ENCODE measurements around the gene ANKLE1.

DNA sequence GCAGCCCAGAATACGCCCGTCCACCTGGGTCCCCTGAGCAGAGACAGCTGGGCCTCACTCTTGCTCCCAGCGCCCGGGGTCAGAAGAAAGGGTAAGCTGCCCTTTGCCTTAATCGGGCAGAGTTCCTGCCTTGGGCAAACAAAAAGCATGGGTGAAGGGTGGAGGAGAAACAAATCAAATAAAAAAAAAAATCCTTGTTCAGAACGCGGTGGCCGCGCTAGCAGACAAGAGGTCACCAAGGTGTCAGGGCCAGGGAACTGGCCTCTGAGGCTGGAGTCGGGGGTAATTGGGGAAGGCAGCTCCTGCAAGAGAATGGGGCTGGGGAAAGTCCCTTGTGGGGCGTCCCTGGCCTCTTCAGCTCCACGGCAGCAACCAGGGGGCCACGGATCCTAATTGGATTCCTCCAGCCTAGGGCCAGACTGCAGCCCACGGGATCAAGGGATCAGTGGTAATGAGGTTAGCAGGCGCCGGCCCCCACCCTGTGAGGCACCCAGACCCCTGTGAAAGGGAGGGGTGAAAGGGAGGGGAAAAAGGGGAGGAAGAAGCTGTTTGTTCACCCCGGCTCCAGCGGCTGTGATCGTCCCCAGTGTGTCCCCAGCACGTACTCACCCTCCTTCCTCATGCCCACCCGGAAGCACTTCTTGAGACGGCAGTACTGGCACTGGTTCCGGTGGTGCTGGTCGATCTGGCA lies 41.5 kb upstream of the ANKLE1 start:
- TF ChIP-seq ZNF530 (tag by site-specific recombination; IDR thresholded peaks at IDR 0.05; ENCODE audit: low read depth), result no peak
- no peak for TF ChIP-seq ZNF138 (tag by site-specific recombination; IDR thresholded peaks at IDR 0.05; ENCODE audit: borderline replicate concordance)
- TF ChIP-seq ZNF274 (IDR thresholded peaks at IDR 0.05; ENCODE audit: low read length), result no peak
- no peak for TF ChIP-seq ZNF274 (tag by site-specific recombination; IDR thresholded peaks at IDR 0.05; ENCODE audit: borderline replicate concordance)
- TF ChIP-seq, protein P1, sequence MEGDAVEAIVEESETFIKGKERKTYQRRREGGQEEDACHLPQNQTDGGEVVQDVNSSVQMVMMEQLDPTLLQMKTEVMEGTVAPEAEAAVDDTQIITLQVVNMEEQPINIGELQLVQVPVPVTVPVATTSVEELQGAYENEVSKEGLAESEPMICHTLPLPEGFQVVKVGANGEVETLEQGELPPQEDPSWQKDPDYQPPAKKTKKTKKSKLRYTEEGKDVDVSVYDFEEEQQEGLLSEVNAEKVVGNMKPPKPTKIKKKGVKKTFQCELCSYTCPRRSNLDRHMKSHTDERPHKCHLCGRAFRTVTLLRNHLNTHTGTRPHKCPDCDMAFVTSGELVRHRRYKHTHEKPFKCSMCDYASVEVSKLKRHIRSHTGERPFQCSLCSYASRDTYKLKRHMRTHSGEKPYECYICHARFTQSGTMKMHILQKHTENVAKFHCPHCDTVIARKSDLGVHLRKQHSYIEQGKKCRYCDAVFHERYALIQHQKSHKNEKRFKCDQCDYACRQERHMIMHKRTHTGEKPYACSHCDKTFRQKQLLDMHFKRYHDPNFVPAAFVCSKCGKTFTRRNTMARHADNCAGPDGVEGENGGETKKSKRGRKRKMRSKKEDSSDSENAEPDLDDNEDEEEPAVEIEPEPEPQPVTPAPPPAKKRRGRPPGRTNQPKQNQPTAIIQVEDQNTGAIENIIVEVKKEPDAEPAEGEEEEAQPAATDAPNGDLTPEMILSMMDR (tag by site-specific recombination; IDR thresholded peaks at IDR 0.05), result no peak
- TF ChIP-seq ZNF341 (tag by site-specific recombination; IDR thresholded peaks at IDR 0.05; ENCODE audit: low read depth), result no peak
- no peak for TF ChIP-seq HOXD13 (CRISPR knock-in tag; IDR thresholded peaks at IDR 0.05; ENCODE audit: borderline replicate concordance)
- no peak for TF ChIP-seq ZNF133 (tag by site-specific recombination; IDR thresholded peaks at IDR 0.05)
- no peak for TF ChIP-seq MYNN (tag by site-specific recombination; IDR thresholded peaks at IDR 0.05; ENCODE audit: borderline replicate concordance)
- TF ChIP-seq, protein P2, sequence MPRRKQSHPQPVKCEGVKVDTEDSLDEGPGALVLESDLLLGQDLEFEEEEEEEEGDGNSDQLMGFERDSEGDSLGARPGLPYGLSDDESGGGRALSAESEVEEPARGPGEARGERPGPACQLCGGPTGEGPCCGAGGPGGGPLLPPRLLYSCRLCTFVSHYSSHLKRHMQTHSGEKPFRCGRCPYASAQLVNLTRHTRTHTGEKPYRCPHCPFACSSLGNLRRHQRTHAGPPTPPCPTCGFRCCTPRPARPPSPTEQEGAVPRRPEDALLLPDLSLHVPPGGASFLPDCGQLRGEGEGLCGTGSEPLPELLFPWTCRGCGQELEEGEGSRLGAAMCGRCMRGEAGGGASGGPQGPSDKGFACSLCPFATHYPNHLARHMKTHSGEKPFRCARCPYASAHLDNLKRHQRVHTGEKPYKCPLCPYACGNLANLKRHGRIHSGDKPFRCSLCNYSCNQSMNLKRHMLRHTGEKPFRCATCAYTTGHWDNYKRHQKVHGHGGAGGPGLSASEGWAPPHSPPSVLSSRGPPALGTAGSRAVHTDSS (tag by site-specific recombination; IDR thresholded peaks at IDR 0.05), result no peak
- no peak for TF ChIP-seq ZNF785 (tag by site-specific recombination; IDR thresholded peaks at IDR 0.05)
- TF ChIP-seq SETDB1 (IDR thresholded peaks at IDR 0.05; ENCODE audit: insufficient read length, low read length), result no peak

Measured in HEK293 (cell line).